ENCODE data around the gene GPX6.
A peak's percentile ranks its signal among the peaks of the same experiment; 100 is the strongest.

GPX6 gene

GRCh38 chr6:28545955-28546354, 30.4 kb upstream of the GPX6 start:
- TF ChIP-seq CTCF (IDR thresholded peaks at IDR 0.05): no peak

GRCh38 chr6:28543651-28544610, 28.3 kb upstream of the GPX6 start:
- TF ChIP-seq CTCF (IDR thresholded peaks at IDR 0.05): no peak

GRCh38 chr6:28542440-28543296, 27.1 kb upstream of the GPX6 start:
- TF ChIP-seq CTCF (IDR thresholded peaks at IDR 0.05): peak; percentile 63

- no peak for TF ChIP-seq CTCF (IDR thresholded peaks at IDR 0.05)
These were observed 26.4 kb upstream of the GPX6 start for GRCh38 chr6:28541996-28542395.

- TF ChIP-seq CTCF (IDR thresholded peaks at IDR 0.05): no peak
These were observed 22.0 kb upstream of the GPX6 start for GRCh38 chr6:28537509-28538140.

GRCh38 chr6:28537065-28537464, 21.5 kb upstream of the GPX6 start:
- no peak for TF ChIP-seq CTCF (IDR thresholded peaks at IDR 0.05)

- TF ChIP-seq CTCF (IDR thresholded peaks at IDR 0.05): no peak
These were observed 19.3 kb upstream of the GPX6 start for GRCh38 chr6:28534875-28535274.

All from LNCAP (cell line).